NCI-H146 (cell line): ENCODE measurements around the gene TGFBR1.

Experiments
- DNase-seq: peaks from one replicate; lab custom pipeline; 2025; lab: John Stamatoyannopoulos, UW

TGFBR1 gene

DNA sequence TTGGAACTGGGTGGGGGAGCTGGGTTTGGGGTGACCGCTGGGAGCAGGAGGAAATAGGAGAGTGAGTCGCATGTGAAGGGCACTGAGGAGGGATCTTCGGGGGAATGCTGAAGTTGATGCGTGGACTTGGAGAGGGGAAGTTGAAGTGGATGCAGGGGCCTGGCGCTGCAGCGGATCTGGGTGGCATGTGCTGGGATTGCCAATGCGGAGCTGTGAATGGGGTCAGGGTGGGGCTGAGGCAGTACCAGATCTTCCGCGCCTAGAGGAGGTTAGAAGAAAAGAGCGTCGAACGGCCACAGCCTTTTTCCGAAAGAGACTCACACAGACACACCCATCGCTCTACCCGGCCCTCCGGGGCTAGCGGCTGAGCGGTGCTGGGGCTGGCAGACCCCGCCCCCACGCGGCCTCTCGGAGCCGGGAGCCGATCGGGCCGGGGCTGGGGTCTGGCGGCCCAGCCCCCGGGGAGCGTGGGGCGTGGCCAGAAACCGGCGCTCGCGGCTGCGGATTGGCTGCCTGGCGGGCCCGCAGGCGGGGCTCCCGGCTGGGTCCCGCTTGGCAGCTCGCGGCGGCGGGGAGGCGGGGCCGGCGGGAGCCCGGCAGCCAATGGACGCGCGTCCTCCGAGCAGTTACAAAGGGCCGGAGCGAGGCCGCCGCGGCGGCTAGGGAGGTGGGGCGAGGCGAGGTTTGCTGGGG lies at the start of gene TGFBR1:
TGFBR1 (plus strand) TSS at position 655 of the 693 bp plus-strand sequence. CDS start 93 bp downstream, outside the sequence.
- DNase-seq, result peak; percentile 88

DNA sequence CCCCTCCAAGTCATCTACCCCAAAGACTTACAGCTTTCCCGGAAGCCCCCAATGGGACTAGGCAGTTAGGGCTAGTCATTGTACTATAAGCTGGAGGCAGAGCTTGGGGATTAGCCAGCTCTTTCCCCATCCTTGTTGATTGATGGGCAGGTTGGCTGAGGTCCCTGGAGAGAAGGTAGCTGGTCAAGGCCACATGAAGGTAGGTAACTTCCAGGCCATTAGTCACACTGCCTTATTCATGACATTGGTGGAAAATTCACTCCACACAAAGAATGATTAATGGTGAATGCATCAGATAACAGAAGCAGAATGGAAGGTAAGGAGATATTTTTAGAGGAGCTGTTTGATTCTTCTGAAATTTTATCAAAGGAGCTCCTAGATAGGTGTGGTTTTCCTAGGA lies 49.5 kb upstream of the TGFBR1 start:
- DNase-seq, result no peak

DNA sequence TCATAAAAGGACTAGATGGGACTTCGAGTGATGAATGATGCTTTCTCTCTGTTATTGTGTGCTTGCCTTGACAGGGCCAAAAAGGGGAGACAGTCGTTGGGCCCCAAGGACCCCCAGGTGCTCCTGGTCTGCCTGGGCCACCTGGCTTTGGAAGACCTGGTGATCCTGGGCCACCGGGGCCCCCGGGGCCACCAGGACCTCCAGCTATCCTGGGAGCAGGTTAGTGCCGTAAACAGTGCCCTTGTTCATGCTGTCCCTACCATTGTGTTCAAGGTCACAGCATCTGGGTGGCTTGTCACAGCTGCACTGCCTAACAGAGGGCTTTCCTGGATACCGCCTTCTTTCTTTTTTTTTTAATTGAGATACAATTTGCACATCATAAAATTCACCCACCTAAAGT lies 48.7 kb upstream of the TGFBR1 start:
- DNase-seq, result no peak

DNA sequence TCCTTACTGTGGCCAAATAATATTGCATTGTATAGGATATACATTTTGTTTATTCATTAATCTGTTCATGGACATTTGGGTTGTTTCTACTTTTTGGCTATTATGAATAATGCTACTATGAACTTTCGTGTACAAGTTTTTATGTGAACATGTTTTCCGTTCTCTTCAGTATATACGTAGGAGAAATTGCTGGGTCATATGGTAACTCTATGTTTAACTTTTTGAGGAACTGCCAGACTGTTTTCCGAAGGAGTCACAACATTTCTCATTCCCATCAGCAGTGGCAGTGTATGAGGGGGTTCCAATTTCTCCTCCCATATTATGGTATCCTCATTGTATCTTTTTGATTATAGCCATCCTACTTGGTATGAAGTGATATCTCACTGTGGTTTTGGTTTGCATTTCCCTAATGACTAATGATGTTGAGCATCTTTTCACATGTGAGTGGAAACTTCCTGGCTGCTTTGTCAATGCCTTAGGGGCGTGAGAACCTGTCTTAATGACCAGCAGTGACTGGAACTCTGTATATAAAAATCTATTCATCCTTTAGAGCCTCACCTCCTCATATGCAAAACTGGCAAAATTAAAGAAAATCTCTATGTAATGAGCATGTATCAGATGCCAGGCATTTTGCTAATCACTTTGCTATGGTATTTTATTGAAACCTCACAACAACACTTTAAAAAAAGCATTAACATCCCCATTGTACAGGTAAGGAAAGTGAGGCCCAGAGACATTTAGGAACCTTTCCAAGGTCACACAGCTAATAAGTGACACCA lies 47.8 kb upstream of the TGFBR1 start:
- DNase-seq, result no peak

DNA sequence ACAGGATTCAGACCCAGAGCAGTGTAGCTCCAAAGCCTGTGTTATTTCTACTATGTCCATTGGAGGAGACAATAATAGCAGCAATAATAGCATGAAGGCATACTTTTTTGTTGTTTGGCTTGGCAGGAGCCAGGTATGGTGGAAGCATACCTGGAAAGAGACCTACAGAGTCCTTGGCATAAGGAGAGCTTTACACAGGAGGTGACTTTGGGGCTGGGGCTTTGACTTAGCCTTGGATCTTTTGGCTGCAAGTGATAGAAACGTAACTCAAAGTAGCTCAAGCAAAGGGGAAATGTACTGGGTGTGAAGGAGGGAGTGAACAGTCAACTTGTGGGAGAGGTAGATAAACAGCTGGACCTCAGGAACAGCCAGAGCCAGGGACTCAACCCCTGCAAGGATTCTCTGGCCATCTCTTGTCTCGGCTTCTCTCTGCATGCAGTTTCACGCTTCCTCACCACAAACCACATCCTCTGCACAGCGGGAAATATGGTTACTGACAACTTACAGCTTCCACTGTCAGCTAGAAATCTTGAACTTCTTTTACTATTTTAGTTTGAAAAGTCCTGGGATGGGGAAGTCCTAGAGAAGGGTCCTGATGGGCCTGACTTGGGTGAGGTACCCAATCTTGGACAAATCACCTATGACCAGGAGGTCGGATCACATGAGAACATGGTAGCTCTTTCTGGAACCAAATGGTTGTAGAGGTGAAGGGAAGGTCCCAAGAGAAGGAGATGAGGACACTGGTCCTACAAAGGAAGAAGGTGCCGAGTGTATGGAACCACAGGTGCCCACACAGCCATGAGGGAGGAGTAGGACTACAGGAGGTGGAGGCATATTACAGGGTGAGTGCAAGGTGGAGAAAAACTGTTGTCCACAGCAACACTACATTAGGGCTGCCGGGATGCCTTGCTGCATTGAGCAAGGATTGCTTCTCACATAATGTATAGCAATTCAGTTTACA lies 47.0 kb upstream of the TGFBR1 start:
- no peak for DNase-seq

DNA sequence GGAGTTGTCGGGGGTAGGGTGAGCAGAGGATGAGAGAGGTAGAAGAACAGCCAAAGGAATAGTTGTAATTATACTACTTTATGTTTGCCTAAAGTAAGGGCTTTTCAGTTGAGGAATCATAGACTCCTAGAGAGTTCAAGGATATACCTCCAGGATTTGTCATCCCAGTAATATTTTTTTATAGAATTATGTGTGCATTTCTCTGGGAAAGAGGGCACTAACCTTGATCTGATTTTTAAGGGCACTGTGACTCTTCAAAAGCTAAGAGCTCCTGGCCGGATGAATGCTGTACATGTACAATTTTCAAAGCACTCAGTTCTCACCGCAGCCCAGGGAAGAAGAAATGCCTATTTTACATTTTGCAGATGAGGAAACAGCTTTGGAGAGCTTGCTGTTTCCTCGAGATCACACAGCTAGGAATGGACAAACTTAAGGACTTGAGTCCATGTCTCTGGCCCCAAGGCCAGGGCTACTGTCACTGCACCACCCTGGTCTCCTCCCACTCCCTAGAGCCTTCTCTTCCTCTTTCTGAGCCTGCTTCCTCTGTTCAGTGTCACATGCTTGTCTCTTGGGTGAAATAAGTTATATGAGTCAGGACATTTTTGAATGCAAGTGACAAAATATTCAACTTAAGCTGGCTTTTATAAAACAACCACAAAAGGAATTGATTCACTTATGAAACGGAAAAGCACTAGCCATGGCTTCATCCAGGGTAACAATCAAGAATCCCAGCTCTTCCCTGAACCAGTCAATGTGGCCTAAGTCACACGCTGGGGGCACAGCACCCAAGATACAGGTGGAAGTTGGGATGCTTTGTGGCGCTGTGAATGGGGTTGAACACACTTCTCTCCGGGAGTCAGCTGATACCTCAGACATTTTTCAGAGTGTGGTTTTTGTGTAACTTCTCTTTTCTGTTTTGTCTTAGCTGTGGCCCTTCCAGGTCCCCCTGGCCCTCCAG lies 45.7 kb upstream of the TGFBR1 start:
- no peak for DNase-seq

DNA sequence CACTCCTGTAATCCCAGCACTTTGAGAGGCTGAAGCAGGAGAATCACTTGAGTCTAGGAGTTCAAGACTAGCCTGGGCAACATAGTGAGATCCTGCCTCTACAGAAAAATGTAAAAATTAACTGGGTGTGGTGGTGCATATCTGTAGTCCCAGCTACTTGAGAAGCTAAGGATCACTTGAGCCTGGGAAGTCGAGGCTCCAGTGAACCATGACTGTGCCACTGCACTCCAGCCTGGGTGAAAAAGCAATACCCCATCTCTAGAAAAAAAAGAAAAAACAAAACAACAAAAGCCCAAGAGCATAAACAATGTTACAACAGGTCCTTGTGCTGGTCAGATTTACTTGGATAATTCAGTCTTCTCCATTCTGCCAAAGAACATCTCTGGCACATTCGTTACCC lies 44.3 kb upstream of the TGFBR1 start:
- DNase-seq, result no peak

DNA sequence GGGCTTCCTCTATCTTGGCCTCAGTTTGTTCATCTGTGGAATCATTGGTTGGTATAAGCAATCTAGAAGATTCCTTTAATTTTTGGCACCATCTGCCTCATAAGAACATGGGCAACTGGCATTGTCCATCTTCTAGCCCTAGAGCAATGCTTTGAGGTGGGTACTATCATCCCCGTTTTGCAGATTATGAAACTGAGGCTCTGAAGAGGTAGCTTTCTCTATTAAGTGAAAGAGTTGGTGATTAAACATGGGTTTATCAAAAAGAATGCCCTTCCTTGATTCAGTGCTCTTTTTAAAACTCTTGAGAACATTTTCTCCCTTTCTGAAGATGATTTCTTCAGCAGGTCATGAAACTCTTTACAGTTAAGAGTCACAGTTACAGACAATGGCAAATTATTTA lies 42.4 kb upstream of the TGFBR1 start:
- no peak for DNase-seq

DNA sequence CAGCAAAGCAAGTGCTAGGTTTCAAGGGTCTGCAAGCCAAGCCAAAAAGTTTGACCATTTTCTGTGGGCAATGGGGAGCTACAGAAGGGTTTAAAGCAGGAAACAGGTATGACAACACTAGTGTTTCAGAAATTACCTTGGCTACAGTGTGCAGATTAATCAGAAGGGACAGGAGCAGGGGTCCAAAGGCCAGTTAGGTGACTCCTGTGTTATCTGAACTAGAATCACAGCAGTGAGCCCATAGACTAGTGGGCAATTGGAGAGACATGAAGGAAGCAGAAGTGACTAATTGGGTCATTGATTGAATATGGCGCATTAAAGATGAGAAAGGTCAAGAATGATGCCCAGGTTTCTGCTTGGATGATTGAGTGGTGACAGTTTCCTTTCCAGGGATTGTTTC lies 41.4 kb upstream of the TGFBR1 start:
- DNase-seq, result no peak

DNA sequence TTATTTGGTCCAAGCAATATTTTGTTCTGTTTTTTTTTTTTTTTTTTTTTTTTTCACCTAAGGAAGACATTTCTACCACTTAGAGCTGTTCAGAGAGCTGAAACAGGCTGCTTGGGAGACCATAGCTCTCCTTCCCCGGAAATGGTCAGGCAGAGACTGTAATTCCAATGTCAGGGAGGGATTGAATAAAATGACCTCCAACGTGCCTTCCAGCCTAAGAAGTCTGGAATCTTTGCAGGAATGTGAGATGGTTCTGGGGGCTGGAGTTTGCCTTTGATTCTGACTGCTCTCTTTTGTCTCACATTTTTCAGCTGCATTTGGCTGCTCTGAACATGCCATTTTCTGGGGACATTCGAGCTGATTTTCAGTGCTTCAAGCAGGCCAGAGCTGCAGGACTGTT lies 38.3 kb upstream of the TGFBR1 start:
- DNase-seq, result no peak

DNA sequence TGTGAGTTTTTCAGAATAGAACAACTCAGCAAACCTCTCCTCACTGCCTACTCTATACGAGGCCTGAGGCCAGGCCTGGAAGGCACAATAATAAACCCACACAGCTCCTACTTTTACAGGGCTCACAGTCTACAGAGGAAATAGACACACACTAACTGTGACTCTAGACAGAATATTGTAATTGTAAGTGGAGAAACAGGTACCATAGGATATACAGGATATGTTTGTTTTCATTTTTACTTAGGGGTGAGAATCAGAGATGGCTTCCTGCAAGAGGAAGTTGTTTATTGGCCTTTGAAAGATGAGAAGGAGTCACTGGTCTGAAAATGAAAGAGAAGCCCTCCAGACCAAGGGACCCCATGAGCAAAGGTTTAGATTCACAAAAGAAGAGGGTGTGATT lies 35.8 kb upstream of the TGFBR1 start:
- DNase-seq, result no peak

DNA sequence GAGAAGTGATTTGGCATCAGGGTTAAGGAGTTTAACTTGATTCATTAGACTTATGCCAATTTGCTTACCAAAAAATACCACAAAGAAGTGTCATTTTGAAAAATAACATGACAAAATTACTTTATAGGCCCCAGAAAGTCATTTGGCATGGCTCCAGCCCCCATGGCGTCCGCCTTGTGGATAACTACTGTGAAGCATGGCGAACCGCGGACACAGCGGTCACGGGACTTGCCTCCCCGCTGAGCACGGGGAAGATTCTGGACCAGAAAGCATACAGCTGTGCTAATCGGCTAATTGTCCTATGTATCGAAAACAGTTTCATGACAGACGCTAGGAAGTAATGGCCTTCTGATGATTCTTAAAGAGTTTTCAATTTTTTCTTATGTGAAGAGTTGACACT lies 35.4 kb upstream of the TGFBR1 start:
- DNase-seq, result no peak

DNA sequence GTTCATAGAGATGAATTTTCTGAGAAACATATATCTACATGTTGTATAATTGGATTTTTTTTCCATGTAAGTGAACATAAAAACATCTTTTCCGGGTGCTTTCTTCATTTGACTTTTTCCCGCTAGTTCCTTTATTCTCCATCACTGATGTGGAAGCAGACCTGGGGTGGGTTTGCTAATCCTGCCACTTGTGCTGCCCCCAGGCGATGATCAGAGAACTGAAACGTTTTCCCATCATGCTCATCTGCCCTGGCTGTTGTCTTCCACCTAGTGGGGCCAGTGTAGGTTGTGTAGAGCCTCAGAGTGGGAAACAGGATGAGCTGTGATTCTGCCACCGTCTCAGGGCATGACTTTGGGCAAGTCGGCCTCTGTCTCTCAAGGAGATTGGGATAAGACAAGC lies 34.2 kb upstream of the TGFBR1 start:
- no peak for DNase-seq

DNA sequence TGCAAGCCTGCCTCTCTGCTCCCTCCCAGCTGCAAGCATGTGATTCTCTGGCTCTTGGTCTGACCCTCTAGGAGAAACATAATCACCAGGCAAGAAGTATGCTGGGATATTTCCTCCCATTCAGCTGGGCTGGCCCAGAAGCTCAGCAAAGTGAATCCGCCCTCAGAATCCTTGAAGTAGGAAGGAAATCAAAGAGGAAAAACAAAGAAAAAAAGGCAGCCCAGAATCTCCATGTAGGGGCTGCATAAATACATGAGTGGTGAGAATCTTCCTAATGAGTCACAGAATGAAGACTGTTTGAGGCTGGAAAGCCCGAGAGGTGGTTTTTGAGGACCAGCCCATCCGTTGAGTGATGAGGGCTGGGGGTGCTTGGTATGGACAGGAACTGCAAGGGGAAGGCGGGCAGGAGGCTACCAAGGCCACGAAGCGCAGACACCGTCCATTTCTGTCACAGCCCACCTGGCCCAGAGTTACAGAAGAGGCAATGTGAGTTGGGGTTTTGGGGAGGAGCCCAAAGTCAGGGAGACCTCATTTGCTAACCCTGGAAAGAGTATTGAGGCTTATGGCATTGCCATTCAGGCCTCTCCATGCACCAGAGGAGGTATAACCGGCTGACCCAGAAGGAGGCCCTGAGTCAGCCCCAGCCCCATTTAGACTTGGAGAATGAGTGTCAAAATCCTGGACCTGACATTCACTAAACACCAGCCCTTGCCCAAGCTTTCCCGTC lies 33.4 kb upstream of the TGFBR1 start:
- no peak for DNase-seq

DNA sequence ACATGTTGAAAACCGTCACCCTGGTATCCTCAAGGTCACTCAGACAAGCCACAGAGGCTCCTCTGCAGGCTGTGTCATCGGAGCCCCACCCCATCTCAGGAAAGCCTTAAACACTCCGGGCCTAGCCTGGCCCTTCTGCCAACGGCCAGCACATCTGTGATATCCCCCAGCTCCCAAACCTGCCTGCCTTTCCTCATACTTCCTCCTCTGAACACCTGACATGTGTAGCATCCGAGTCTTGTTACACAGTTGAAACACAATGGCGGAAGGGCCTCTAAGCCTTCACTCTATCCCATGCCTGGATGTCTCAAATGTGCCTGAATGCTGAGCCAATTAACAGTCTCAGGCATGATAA lies 32.9 kb upstream of the TGFBR1 start:
- DNase-seq, result no peak

DNA sequence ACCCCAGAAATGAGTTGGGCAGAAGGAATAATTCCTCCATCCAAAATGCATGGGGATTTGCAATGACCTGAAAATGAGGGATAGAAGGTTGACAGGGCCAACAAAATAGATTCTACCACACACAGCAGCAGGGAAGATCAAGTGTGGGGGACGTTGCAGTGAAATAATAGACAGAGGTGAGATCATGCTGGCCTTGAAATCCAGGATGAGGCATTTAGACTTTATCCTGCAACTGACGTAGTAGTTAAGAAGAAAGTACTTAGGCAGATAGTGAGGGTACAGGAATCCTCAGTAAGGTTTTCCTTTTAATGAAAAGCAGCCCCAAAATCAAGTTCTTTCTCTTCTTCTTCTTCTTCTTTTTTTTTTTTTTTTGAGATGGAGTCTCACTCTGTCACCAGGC lies 31.6 kb upstream of the TGFBR1 start:
- no peak for DNase-seq

DNA sequence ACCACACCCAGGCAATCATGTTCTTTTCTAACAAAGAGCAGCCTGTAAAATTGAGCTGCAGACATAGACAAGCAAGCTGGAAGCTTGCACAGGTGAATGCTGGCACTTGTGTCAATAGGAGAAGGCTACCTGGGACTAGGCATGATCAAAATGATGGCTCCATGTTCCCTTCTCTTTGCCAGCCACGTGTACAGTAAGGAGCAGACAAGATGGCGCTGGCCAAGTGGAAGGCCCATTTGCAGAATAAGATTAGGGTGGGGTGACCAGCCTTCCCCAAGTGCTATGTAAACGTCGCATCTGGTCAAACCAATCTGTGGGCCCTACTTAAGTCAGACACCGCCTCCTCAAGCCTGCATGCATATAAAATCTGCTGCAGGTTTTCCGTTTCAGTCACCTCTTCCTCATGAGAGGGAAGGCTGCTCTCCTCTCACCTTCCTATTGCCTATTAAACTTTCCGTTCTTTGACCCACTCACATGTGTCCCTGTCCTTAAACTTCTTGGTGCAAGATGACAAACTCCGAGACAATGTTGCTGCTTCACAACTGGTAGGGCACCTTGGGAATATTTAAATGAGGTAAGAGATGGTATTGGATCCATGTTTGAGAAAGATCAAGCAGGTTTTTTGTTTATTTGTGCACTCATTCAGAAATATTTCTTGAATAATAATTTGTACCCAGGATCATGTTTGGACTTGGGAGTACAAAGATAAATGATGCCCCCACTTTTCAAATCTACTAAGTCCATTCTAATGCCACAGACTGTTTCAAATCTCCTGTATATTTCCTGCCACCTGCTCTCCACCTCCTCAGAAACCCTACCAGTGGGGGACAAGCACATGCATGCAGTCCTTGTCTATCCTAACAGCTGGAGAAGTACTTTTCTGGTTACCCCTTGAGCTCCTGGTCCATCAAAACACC lies 30.7 kb upstream of the TGFBR1 start:
- no peak for DNase-seq

DNA sequence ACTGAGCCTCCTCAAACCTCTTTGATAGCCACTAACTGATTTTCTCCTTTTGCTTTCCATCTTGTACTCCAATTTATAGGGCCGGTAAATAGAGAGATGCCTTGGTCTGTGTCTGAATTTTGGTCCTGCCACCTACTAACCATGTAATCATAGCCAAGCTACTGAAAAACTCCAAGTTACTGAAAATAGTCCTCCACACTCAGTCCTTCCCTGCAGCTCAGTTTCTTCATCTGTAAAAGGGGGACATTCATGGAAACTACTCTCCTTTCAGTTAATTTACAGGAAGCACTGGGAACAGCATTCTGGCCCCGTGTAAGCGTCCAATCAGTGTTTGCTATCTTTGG lies 30.0 kb upstream of the TGFBR1 start:
- DNase-seq, result no peak

DNA sequence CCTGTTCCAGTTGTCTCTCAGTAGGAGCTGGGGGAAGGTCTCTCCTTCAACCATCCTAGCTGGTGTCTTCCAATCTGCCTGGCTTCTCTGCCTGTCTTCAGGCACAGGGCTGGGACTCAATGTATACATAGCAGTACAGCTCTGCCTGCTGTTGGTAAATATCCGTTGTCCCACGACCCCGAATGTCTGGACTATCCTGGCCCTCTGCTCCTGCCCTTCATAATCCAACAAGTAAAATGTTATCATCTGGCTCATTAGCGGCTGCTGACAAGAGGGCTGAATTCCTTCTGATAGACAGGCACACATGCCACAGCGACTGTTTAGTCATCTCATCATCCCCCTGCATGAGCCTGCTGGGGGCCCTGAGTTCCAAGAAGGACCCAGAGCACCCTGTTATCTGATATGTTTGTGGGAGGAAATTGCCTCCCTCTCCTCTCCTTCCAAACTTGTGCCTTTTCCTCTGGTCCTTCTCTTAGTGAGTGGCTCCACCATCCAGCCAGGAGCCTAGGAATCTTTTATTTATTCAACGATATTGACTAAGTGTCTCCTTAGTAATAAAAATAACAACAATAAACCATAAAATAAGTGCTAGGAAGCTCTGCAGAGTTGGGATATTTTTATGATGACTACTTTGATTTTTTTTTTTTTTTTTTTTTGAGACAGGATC lies 29.5 kb upstream of the TGFBR1 start:
- no peak for DNase-seq
